GM12874 (cell line): ENCODE measurements around the gene XRCC4.

ENCODE experiments used
- TF ChIP-seq, protein P1 (sequence below): IDR thresholded peaks from 2 replicates; pipeline ENCODE4 v1.5.1; 2011; ENCODE audit warnings: low read depth, mild to moderate bottlenecking, control low read depth, low read length, moderate library complexity; ENCODE audit not compliant: insufficient read depth

The XRCC4 gene

DNA sequence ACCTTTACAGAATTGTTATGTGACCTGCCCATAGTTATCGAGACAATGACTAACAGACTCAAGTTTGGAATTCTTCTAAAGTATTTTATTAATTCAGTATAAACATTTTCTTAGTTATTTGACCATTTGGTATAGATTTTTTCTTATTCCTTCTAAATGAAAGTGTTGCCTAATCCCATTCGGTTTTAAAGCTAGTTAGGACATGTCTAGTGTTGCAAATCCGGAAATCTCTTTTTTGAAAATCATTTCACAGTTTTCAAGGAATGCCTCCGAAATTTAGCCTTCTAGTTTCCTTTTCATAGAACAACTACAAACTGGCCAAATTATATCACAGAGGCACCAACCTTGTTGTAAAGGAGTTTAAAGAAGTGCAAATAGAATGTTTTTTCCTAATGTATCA is 171.8 kb downstream of the XRCC4 start:
- TF ChIP-seq, protein P1, sequence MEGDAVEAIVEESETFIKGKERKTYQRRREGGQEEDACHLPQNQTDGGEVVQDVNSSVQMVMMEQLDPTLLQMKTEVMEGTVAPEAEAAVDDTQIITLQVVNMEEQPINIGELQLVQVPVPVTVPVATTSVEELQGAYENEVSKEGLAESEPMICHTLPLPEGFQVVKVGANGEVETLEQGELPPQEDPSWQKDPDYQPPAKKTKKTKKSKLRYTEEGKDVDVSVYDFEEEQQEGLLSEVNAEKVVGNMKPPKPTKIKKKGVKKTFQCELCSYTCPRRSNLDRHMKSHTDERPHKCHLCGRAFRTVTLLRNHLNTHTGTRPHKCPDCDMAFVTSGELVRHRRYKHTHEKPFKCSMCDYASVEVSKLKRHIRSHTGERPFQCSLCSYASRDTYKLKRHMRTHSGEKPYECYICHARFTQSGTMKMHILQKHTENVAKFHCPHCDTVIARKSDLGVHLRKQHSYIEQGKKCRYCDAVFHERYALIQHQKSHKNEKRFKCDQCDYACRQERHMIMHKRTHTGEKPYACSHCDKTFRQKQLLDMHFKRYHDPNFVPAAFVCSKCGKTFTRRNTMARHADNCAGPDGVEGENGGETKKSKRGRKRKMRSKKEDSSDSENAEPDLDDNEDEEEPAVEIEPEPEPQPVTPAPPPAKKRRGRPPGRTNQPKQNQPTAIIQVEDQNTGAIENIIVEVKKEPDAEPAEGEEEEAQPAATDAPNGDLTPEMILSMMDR, result no peak

DNA sequence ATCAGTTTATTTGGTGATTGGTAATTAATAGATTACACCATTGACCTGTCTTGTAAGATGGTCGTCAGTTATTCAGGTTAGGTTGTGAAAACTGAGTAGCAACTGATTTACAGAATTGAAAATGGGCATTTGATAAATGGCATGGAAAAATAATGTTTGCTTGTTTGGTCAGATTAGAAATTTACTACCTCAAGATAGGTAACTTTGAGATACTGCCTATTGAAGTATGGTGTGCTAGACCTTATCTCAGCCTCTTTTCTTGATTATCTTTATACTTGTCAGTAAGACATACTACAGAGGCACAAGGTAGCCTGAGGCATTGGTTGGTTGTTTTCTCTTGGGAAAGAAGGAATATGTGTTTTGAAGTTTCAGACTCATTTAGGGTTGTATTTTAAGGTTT is 174.5 kb downstream of the XRCC4 start:
- TF ChIP-seq, protein P1, result no peak

DNA sequence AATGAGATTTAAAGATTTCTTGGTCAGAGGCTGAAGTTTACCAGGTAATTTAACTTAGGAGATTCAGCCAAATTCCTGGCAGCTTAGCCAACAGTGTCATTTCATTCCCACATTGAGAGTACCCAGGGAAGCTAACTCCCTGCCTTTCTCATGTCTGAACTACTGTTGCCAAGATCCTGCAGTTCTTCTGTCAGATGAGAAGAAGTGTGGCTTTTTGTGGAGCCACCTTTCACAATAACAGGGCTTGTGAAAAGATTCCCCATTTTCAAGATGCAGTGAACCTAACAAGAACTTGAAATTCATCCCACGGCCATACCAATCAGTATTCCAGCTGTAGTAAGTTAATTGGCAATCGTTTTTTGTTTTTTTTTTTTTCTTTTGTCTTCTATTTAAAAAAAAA is 176.4 kb downstream of the XRCC4 start:
- TF ChIP-seq, protein P1, result no peak

DNA sequence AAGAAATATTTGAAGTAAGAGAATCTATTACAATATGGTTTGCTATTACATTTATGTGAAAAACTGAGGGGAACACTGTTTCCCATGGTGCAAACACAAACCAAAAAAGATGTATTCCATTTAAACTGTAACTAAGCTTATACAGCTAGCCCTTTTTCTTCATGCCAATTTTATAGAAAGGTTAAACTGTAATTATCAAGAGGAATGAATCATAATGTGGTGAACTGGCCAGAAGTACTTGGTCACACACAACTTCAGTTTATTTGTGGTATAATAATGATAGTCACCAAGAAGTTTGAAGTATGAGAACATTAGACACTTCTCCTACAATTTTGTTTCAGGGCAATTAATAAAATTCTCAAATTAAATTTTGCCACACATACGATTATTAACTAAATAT is 177.9 kb downstream of the XRCC4 start:
- TF ChIP-seq, protein P1, result no peak

DNA sequence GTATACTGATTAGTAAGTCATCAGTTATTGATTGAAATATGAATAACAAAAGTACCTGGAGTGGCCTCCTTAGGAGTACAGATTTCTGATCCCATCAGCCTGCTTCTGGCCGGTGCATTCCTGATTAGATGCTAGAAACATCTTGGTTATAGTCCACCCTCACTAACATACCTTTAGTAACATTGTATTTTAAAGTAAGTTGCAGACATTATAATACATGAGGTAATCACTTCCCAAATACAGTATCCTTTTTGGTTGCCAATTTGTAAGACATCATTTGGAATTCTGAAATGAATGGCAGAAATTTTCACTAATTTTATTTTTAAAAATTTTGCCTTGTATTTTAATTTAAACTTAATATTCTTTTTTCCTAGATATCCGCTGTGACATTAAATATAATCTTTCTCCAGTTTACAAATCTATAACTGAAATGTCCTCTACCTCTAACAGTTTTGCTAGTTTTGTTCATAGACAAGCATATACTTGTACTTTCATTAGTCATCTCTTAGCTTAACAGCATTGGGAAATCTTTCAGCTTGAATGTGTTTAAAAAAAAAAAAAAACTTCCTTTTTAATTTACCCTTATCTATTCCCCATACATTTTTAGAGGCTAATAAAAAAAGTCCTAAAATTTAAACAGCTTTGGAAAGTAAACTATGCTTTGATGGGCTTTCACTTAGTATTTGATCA is 178.9 kb downstream of the XRCC4 start:
- TF ChIP-seq, protein P1, result no peak

DNA sequence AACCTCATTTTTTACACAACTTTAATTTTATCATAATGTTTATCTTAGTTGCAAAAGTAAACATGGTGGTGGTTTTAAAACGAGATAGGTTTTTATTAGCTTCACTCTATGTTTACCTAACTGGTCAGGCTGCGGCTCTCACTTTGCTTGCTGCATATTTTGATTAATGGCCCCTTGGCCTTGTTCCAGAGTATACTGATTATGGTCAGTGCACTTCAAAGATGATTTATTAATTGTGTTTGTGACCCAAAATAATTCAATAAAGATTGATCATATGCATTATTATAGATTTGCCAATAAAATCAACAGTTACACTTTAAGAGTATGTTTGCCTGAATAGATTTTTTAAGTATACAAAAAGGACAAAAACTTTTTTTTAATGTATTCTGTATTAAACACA is 188.0 kb downstream of the XRCC4 start:
- TF ChIP-seq, protein P1, result no peak

DNA sequence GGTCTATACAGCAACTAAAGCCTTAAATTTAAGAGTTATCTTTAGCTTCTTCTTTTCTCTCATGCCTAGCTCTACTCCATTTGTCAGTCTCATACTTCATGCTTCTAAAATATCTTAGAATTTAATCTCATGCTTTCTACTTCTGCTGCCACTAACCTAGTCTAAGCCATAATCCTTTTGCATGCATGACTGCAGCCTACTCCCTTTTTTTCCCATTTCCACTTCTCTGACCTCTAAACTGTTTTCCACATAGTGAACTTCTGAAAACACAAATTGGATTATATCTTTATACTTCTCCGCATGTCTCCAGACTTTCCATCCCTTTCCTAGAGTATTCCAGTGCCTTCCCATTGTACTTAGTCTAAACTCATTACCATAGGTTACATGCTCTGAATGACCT is 193.0 kb downstream of the XRCC4 start:
- TF ChIP-seq, protein P1, result no peak
